Endothelial cell of umbilical vein (primary cell): ENCODE measurements around the gene SCN1B. TPM values are rescaled to one million over a fixed set of nuclear protein-coding genes. Genes with fewer than 3 reads are reported as not detected.

ENCODE experiments used
- BruUV-seq: library from RNA; stranded (reverse); fragments of 400-500 nt; replicated peaks from 2 replicates; lab custom pipeline; 2021; lab: Mats Ljungman, UMichigan
- CTCF ChIA-PET: fragments of 300-600, 350-600 bp; sonication (Branson Sonifier 250); formaldehyde crosslinking; loops from one replicate; lab custom pipeline; 2021; ENCODE audit warnings: antibody characterized with exemption, inconsistent platforms; lab: Charles Lee
- POLR2A ChIA-PET: fragments of 300-600, 350-600 bp; sonication (Branson Sonifier 250); formaldehyde crosslinking; loops from one replicate; lab custom pipeline; 2021; ENCODE audit warnings: antibody characterized with exemption, inconsistent platforms; lab: Charles Lee
- DNase-seq: peaks from one replicate; pipeline ENCODE4 v3.0.0-alpha.2; 2011; ENCODE audit warnings: low read depth, low spot score
- FAIRE-seq: peaks from 2 replicates; lab custom pipeline; 2011; peaks lifted over from hg19 to GRCh38; lab: Jason Lieb, UNC
- H2AFZ ChIP-seq: 2 replicates; pipeline ENCODE4 v1.6.0; 2012; ENCODE audit warnings: low read depth, low read length, control low read depth, inconsistent platforms
- H3K27ac ChIP-seq: 2 replicates; pipeline ENCODE4 v1.5.1; 2011; ENCODE audit warnings: low read depth, mild to moderate bottlenecking, control low read depth, low read length, moderate library complexity; ENCODE audit not compliant: insufficient read depth
- H3K27me3 ChIP-seq, 2 experiments: 2 replicates each; pipeline versions ENCODE4 v1.6.0 to v1.6.1; 2011; ENCODE audit warnings: low read length in 2 of 2, mixed read lengths in 1 of 2; ENCODE audit not compliant: control insufficient read depth in 2 of 2, insufficient read depth in 2 of 2
- H3K36me3 ChIP-seq, 2 experiments: 2 replicates in 1 of 2; 3 replicates in 1 of 2; pipeline ENCODE4 v1.5.1; 2011; ENCODE audit warnings: low read length in 2 of 2, mild to moderate bottlenecking in 1 of 2, moderate library complexity in 1 of 2; ENCODE audit not compliant: control insufficient read depth in 2 of 2, insufficient read depth in 2 of 2; ENCODE audit errors: extremely low read depth in 1 of 2
- H3K4me1 ChIP-seq: 3 replicates; pipeline ENCODE4 v1.5.1; 2011; ENCODE audit warnings: mild to moderate bottlenecking, low read length; ENCODE audit not compliant: control insufficient read depth, insufficient read depth; ENCODE audit errors: extremely low read depth
- H3K4me2 ChIP-seq: 2 replicates; pipeline ENCODE4 v1.6.1; 2011; ENCODE audit warnings: low read length, control low read depth, mixed read lengths; ENCODE audit not compliant: insufficient read depth
- H3K4me3 ChIP-seq, 3 experiments: fragments of 200-600 bp in 1 of 3; sonication (generic), shearing (Covaris generic) in 1 of 3; replicated peaks in 1 of 3; 2 replicates each; pipeline ENCODE4 v1.5.1; 2011 to 2016; ENCODE audit warnings: control low read depth in 3 of 3, low read length in 3 of 3, mild to moderate bottlenecking in 2 of 3, inconsistent platforms in 1 of 3, low read depth in 1 of 3, moderate library complexity in 1 of 3; ENCODE audit not compliant: insufficient read depth in 1 of 3
- H3K79me2 ChIP-seq: 2 replicates; pipeline ENCODE4 v1.6.0; 2012; ENCODE audit warnings: low read length, inconsistent platforms; ENCODE audit not compliant: control insufficient read depth, insufficient read depth
- H3K9ac ChIP-seq: replicated peaks from 2 replicates; pipeline ENCODE3; 2011; ENCODE audit warnings: low read length, control low read depth; ENCODE audit not compliant: insufficient read depth; ENCODE audit errors: extremely low read depth
- H3K9me1 ChIP-seq: replicated peaks from 3 replicates; pipeline ENCODE4 v1.6.0; 2011; ENCODE audit warnings: mild to moderate bottlenecking, low read length; ENCODE audit not compliant: control insufficient read depth, insufficient read depth; ENCODE audit errors: extremely low read depth
- H3K9me3 ChIP-seq: replicated peaks from 2 replicates; pipeline ENCODE4 v1.5.1; 2012; ENCODE audit warnings: low read length, inconsistent platforms; ENCODE audit not compliant: control insufficient read depth, insufficient read depth
- H4K20me1 ChIP-seq: replicated peaks from 2 replicates; pipeline ENCODE3; 2011; ENCODE audit warnings: mild to moderate bottlenecking, low read length; ENCODE audit not compliant: control insufficient read depth, insufficient read depth; ENCODE audit errors: extremely low read depth
- CTCF ChIP-seq, 2 donors: IDR thresholded peaks; 1 replicate in 1 of 2; 2 replicates in 1 of 2; pipeline ENCODE4 v1.5.1; 2011; ENCODE audit warnings: low read length in 2 of 2, mild to moderate bottlenecking in 2 of 2, moderate library complexity in 2 of 2, control low read depth in 1 of 2, inconsistent platforms in 1 of 2, low read depth in 1 of 2; ENCODE audit not compliant: insufficient read depth in 1 of 2; ENCODE audit errors: extremely low read depth in 1 of 2
- EZH2 ChIP-seq: IDR thresholded peaks from 2 replicates; pipeline ENCODE4 v1.6.1; 2012; ENCODE audit warnings: borderline replicate concordance, low read depth, mild to moderate bottlenecking, moderate library complexity, low read length, inconsistent platforms; ENCODE audit not compliant: severe bottlenecking
- FOS ChIP-seq: IDR thresholded peaks from 2 replicates; pipeline ENCODE4 v1.6.1; 2011; ENCODE audit warnings: mild to moderate bottlenecking, low read length, moderate library complexity, borderline replicate concordance; ENCODE audit not compliant: insufficient read depth
- GATA2 ChIP-seq: IDR thresholded peaks from 2 replicates; pipeline ENCODE4 v1.7.0; 2011; ENCODE audit warnings: low read depth, mild to moderate bottlenecking, moderate library complexity, mixed read lengths, low read length; ENCODE audit not compliant: insufficient read length, insufficient read depth
- JUN ChIP-seq: IDR thresholded peaks from 2 replicates; pipeline ENCODE4 v1.6.1; 2011; ENCODE audit warnings: borderline replicate concordance, low read depth; ENCODE audit not compliant: insufficient read length, insufficient read depth
- MAX ChIP-seq: IDR thresholded peaks from 2 replicates; pipeline ENCODE4 v1.6.1; 2011; ENCODE audit not compliant: insufficient read depth, insufficient read length
- MYC ChIP-seq: IDR thresholded peaks from one replicate; pipeline ENCODE4 v1.6.1; 2011; ENCODE audit warnings: mild to moderate bottlenecking, low read depth, low read length
- POLR2A ChIP-seq: IDR thresholded peaks from 2 replicates; pipeline ENCODE4 v1.6.1; 2012; ENCODE audit warnings: low read depth, mild to moderate bottlenecking, control low read depth, low read length
- POLR2AphosphoS5 ChIP-seq: IDR thresholded peaks from 2 replicates; pipeline ENCODE4 v1.6.1; 2012; ENCODE audit warnings: low read depth, mild to moderate bottlenecking, control low read depth, low read length, moderate library complexity; ENCODE audit not compliant: insufficient read depth
- dilution Hi-C: fragments of 300-500 bp; cut with MboI; formaldehyde crosslinking; loops from one replicate; pipeline ENCODE4 v1.15.0; 2019; ENCODE audit warnings: low sequenced_read_pairs; ENCODE audit not compliant: extremely low pct_ligation_motif_present
- intact Hi-C: fragments of 100-400 bp; cut with micrococcal nuclease; formaldehyde crosslinking; loops from one replicate; pipeline ENCODE4 v1.10.0; 2022
- polyA plus RNA-seq, 4 experiments: library from polyadenylated mRNA; depleted of rRNA in 3 of 4; stranded (reverse) in 3 of 4; unstranded in 1 of 4; fragments of >200 nt; gene quantifications; 2 replicates each; pipeline versions ENCODE4 v1.2.1 to v1.2.3, GENCODE V29; 2011 to 2012; ENCODE audit warnings: missing spikeins in 1 of 4
- total RNA-seq: library from RNA; stranded (reverse); gene quantifications from 2 replicates; pipeline ENCODE4 v1.2.3, GENCODE V29; 2021

The SCN1B gene
- total and polyA plus RNA-seq, 2 donors (not counting 3 experiments of a cell fraction or from before 2014, with no cell fraction given): 11.2 to 14.2 TPM

GRCh38 chr19:34990578-34991192 lies 39.6 kb upstream of the SCN1B start:
- H3K4me1 ChIP-seq: peaks cover 19% of the 10 kb centered on the region
- H4K20me1 ChIP-seq: no peaks in the 10 kb centered on the region
- no peak overlapping the region for H3K4me2 ChIP-seq
- H2AFZ ChIP-seq: no peak overlapping the region
- FAIRE-seq: no peak
- no peak for DNase-seq
- intact Hi-C loops: no loop called here
- no TSS peak for BruUV-seq
- H3K79me2 ChIP-seq: no peaks in the 10 kb centered on the region
- TF ChIP-seq MAX (no peak), GATA2 (no peak), MYC (no peak), JUN (no peak), EZH2 (no peak), CTCF (IDR thresholded peaks at IDR 0.05; ENCODE audit: extremely low read depth in 1 of 2, insufficient read depth in 1 of 2, low read depth in 1 of 2, low read length in 2 of 2) (no peak), POLR2A (no peak), POLR2AphosphoS5 (no peak), FOS (no peak)
- H3K27ac ChIP-seq: no peak overlapping the region
- no peaks in the 10 kb centered on the region for H3K9me1 ChIP-seq
- dilution Hi-C loops: no loop called here
- CTCF ChIA-PET: interaction anchor here (0.9 kb wide), 1 partner anchor 9 kb away, joined by 3 read pairs; the partner anchor contains the start of gene GRAMD1A
- H3K36me3 ChIP-seq: no peaks in the 10 kb centered on the region
- H3K4me3 ChIP-seq: no peak overlapping the region
- POLR2A ChIA-PET: no interaction called here
- H3K9ac ChIP-seq: no peak overlapping the region
- no peaks in the 10 kb centered on the region for H3K27me3 ChIP-seq
- H3K9me3 ChIP-seq: no peaks in the 10 kb centered on the region
